ENCODE results near the gene ADIPOR1. TPM values are rescaled to one million over a fixed set of nuclear protein-coding genes. Genes with fewer than 3 reads are reported as not detected.
"Not testable (repeated sequence)": the region's sequence is repeated elsewhere in the genome, so short reads cannot be mapped to it uniquely, and the experiment has no call there.

Gene ADIPOR1
- total RNA-seq, 3 donors from 2014 or later (not counting 1 experiment from before 2014, with no cell fraction given): 61.9 to 81.7 (median 80.6) TPM

- H3K4me1 ChIP-seq (ENCODE audit: control insufficient read depth, insufficient read depth, low read length): no peaks in the 10 kb centered on the region
- H3K27ac ChIP-seq (ENCODE audit: low read length): no peak overlapping the region
- H3K9me3 ChIP-seq (ENCODE audit: control insufficient read depth, insufficient read depth, low read length): no peaks in the 10 kb centered on the region
- H3K4me1 Mint-ChIP-seq: no peaks in the 10 kb centered on the region
- H3K27me3 Mint-ChIP-seq (ENCODE audit: low read depth in 2 of 2): no peaks in the 10 kb centered on the region
- no peaks in the 10 kb centered on the region for H3K9me3 Mint-ChIP-seq
- no peak overlapping the region for H3K27ac Mint-ChIP-seq
- ATAC-seq (no peak), DNase-seq (no peak)
- H3K27me3 ChIP-seq (ENCODE audit: control insufficient read depth, insufficient read depth, low read length): no peaks in the 10 kb centered on the region
- H3K36me3 ChIP-seq (ENCODE audit: control insufficient read depth, insufficient read depth, low read length): peaks cover 45% of the 10 kb centered on the region
- intact Hi-C loops (cut with micrococcal nuclease): no loop called here
- TF ChIP-seq CTCF (IDR thresholded peaks at IDR 0.05): no peak
- no peak overlapping the region for H3K4me3 ChIP-seq (ENCODE audit: low read length)
- peaks cover 21% of the 10 kb centered on the region for H3K36me3 Mint-ChIP-seq
- H3K4me3 Mint-ChIP-seq: no peak overlapping the region
These were observed 17.6 kb downstream of the ADIPOR1 start for GRCh38 chr1:202940561-202940960.

- no peaks in the 10 kb centered on the region for H3K27me3 ChIP-seq (ENCODE audit: control insufficient read depth, insufficient read depth, low read length)
- no peak overlapping the region for H3K4me3 Mint-ChIP-seq
- WGBS (ENCODE audit: insufficient coverage): 95% methylated on average over 4 of the region's 5 CpGs
- no peaks in the 10 kb centered on the region for H3K9me3 Mint-ChIP-seq
- H3K27ac Mint-ChIP-seq: no peak overlapping the region
- H3K27ac ChIP-seq (ENCODE audit: low read length): no peak overlapping the region
- no peak for ATAC-seq
- no peaks in the 10 kb centered on the region for H3K9me3 ChIP-seq (ENCODE audit: control insufficient read depth, insufficient read depth, low read length)
- H3K36me3 Mint-ChIP-seq: peaks cover 11% of the 10 kb centered on the region
- no peak for TF ChIP-seq CTCF (IDR thresholded peaks at IDR 0.05)
- H3K27me3 Mint-ChIP-seq (ENCODE audit: low read depth in 2 of 2): peaks cover 12 to 20% of the 10 kb centered on the region in 2 donors
- H3K4me3 ChIP-seq (ENCODE audit: low read length): no peak overlapping the region
- intact Hi-C loops (cut with micrococcal nuclease): no loop called here
- no peaks in the 10 kb centered on the region for H3K4me1 ChIP-seq (ENCODE audit: control insufficient read depth, insufficient read depth, low read length)
- H3K36me3 ChIP-seq (ENCODE audit: control insufficient read depth, insufficient read depth, low read length): peaks cover 26% of the 10 kb centered on the region
- no peaks in the 10 kb centered on the region for H3K4me1 Mint-ChIP-seq
- DNase-seq: no peak
These were observed 19.7 kb downstream of the ADIPOR1 start for GRCh38 chr1:202938287-202938925.

GRCh38 chr1:202936409-202936808 lies 21.7 kb downstream of the ADIPOR1 start:
- H3K27ac ChIP-seq (ENCODE audit: low read length); H3K27me3 ChIP-seq (ENCODE audit: control insufficient read depth, insufficient read depth, low read length); H3K4me1 ChIP-seq (ENCODE audit: control insufficient read depth, insufficient read depth, low read length); DNase-seq; H3K4me1 Mint-ChIP-seq; ATAC-seq; intact Hi-C loops (cut with micrococcal nuclease); H3K9me3 Mint-ChIP-seq; H3K4me3 ChIP-seq (ENCODE audit: low read length); H3K9me3 ChIP-seq (ENCODE audit: control insufficient read depth, insufficient read depth, low read length); H3K4me3 Mint-ChIP-seq; H3K27ac Mint-ChIP-seq; H3K36me3 Mint-ChIP-seq: not testable (repeated sequence)
- H3K36me3 ChIP-seq (ENCODE audit: control insufficient read depth, insufficient read depth, low read length): peaks cover 11% of the 10 kb centered on the region
- WGBS (ENCODE audit: insufficient coverage): no CpG with 5 or more reads among the region's 6 CpGs
- peaks cover 19 to 24% of the 10 kb centered on the region in 2 donors for H3K27me3 Mint-ChIP-seq (ENCODE audit: low read depth in 2 of 2)

GRCh38 chr1:202935844-202936243 lies 22.3 kb downstream of the ADIPOR1 start:
- no peak overlapping the region for H3K4me3 ChIP-seq (ENCODE audit: low read length)
- DNase-seq (no peak), ATAC-seq (no peak)
- H3K27me3 ChIP-seq (ENCODE audit: control insufficient read depth, insufficient read depth, low read length): no peaks in the 10 kb centered on the region
- Mint-ChIP-seq H3K9me3 (no peaks in the 10 kb centered on the region), H3K27me3 (ENCODE audit: low read depth in 2 of 2) (peaks cover 19 to 24% of the 10 kb centered on the region in 2 donors), H3K4me3 (no peak overlapping the region), H3K27ac (no peak overlapping the region), H3K36me3 (no peaks in the 10 kb centered on the region), H3K4me1 (no peaks in the 10 kb centered on the region)
- no peaks in the 10 kb centered on the region for H3K4me1 ChIP-seq (ENCODE audit: control insufficient read depth, insufficient read depth, low read length)
- intact Hi-C loops (cut with micrococcal nuclease): no loop called here
- TF ChIP-seq CTCF (IDR thresholded peaks at IDR 0.05): no peak
- no peak overlapping the region for H3K27ac ChIP-seq (ENCODE audit: low read length)
- no peaks in the 10 kb centered on the region for H3K9me3 ChIP-seq (ENCODE audit: control insufficient read depth, insufficient read depth, low read length)
- WGBS (ENCODE audit: insufficient coverage): 66% methylated on average over 3 of the region's 3 CpGs
- H3K36me3 ChIP-seq (ENCODE audit: control insufficient read depth, insufficient read depth, low read length): peaks cover 5% of the 10 kb centered on the region
